T47D (cell line): ENCODE data around the gene LRP4.

ENCODE experiments used
- DNase-seq, 2 experiments: peaks; one replicate each; pipeline versions ENCODE4 v3.0.0 to v3.0.0-alpha.2; 2011 to 2012; ENCODE audit warnings: low read depth in 1 of 2, low spot score in 1 of 2
- JUND ChIP-seq: IDR thresholded peaks from 2 replicates; pipeline ENCODE4 v1.6.1; 2012; ENCODE audit warnings: low read depth
- in situ Hi-C: cut with HindIII; loops from 2 replicates; pipeline ENCODE4 v1.10.0; 2016; ENCODE audit warnings: low sequenced_read_pairs, low pct_unique_long_range_greater_than_20kb

LRP4 gene

GRCh38 chr11:46896719-46897406, 21.5 kb downstream of the LRP4 start:
- no peak for TF ChIP-seq JUND
- peak; percentile 57 to 87 for DNase-seq
- in situ Hi-C loops, result no loop called here

GRCh38 chr11:46895821-46896220, 22.5 kb downstream of the LRP4 start:
- in situ Hi-C loops, result no loop called here
- DNase-seq, result peak in 1 of 2 experiments; percentile 41
- TF ChIP-seq JUND, result no peak

GRCh38 chr11:46894961-46895360, 23.4 kb downstream of the LRP4 start:
- no peak for TF ChIP-seq JUND
- no peak for DNase-seq
- in situ Hi-C loops, result no loop called here

- no peak for TF ChIP-seq JUND
- in situ Hi-C loops, result no loop called here
- DNase-seq, result no peak
Measured at GRCh38 chr11:46894506-46894905, 23.8 kb downstream of the LRP4 start.

- in situ Hi-C loops, result no loop called here
- DNase-seq, result no peak
- TF ChIP-seq JUND, result no peak
Measured at GRCh38 chr11:46892838-46893237, 25.5 kb downstream of the LRP4 start.

GRCh38 chr11:46892109-46892508, 26.2 kb downstream of the LRP4 start:
- no peak for DNase-seq
- TF ChIP-seq JUND, result no peak
- in situ Hi-C loops, result no loop called here

GRCh38 chr11:46890665-46891064, 27.7 kb downstream of the LRP4 start:
- in situ Hi-C loops, result no loop called here
- no peak for DNase-seq
- no peak for TF ChIP-seq JUND

GRCh38 chr11:46889689-46890475, 28.5 kb downstream of the LRP4 start:
- DNase-seq, result peak; percentile 75 to 87
- no peak for TF ChIP-seq JUND
- in situ Hi-C loops, result no loop called here

- in situ Hi-C loops, result no loop called here
- no peak for TF ChIP-seq JUND
- DNase-seq, result no peak
Measured at GRCh38 chr11:46889251-46889650, 29.1 kb downstream of the LRP4 start.

GRCh38 chr11:46888636-46889035, 29.7 kb downstream of the LRP4 start:
- no peak for TF ChIP-seq JUND
- DNase-seq, result no peak
- in situ Hi-C loops, result no loop called here

GRCh38 chr11:46886211-46886610, 32.1 kb downstream of the LRP4 start:
- no peak for DNase-seq
- in situ Hi-C loops, result no loop called here
- no peak for TF ChIP-seq JUND

- in situ Hi-C loops, result no loop called here
- DNase-seq, result no peak
- no peak for TF ChIP-seq JUND
Measured at GRCh38 chr11:46879056-46879585, 39.2 kb downstream of the LRP4 start.

- DNase-seq, result no peak
- in situ Hi-C loops, result no loop called here
- no peak for TF ChIP-seq JUND
Measured at GRCh38 chr11:46877580-46877979, 40.8 kb downstream of the LRP4 start.

- in situ Hi-C loops, result no loop called here
- no peak for TF ChIP-seq JUND
- no peak for DNase-seq
Measured at GRCh38 chr11:46876471-46876870, 41.9 kb downstream of the LRP4 start.
